Kidney glomerular epithelial cell (primary cell): ENCODE data around the gene CCSAP.
"Not testable (repeated sequence)": the region's sequence is repeated elsewhere in the genome, so short reads cannot be mapped to it uniquely, and the experiment has no call there.

Experiments
- DNase-seq: peaks from one replicate; lab custom pipeline; 2025; lab: John Stamatoyannopoulos, UW

Gene CCSAP

DNA sequence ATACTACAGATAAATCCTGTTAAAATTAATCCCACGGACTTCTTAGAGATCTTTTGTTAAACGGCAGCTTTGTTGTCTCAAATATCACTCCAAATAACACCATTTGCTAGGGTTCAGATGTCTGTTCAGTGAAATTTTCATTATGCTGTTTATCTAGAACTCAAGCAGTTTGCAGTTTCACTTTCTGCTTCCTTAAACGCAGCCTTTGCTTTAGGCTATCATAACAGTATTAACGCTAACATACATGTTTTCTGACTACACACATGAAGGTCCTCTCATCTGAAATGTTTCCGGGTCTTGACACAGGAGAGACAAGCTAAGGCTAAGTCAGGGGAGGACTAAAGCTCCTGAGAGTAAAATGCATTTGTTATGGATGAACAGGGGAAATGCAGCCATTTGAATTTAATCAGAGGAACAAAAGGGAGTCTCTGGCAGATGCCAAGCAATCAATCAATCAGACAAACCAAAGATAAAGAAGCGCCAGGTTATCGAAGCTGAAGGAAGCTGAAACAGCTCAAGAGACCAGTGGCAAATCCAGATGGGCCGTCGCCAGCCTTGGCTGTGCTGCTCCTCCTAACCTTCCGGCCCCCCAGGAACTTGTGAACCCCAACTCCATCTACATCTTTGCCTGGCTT, 16.9 kb downstream of the CCSAP start:
- DNase-seq, result no peak

GRCh38 chr1:229325401-229325800, 17.4 kb downstream of the CCSAP start:
- no peak for DNase-seq

- DNase-seq, result no peak
Measured at GRCh38 chr1:229323885-229324553, 18.8 kb downstream of the CCSAP start.

DNA sequence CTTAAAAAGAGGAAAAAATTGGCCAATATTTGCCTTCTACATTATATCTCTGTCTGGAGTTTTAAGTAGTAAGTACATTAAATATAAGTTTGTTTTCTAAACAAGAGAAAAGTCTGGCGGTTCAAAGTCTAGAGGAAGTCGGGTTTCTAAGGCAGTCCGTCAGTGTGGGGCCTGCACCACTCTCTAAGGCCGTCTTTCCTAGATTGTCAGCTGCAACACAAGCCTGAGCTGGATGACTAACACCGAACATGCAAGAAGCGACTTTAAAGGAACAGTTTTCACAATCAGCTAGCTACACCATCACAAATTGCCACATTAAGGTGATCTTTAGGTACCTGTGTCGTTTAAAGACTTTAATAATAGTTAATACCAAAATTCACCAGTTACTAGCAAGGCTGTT, 19.6 kb downstream of the CCSAP start:
- DNase-seq, result no peak

- DNase-seq, result no peak
Measured at GRCh38 chr1:229319487-229319886, 23.4 kb downstream of the CCSAP start.

- no peak for DNase-seq
Measured at GRCh38 chr1:229318056-229318455, 24.8 kb downstream of the CCSAP start.

DNA sequence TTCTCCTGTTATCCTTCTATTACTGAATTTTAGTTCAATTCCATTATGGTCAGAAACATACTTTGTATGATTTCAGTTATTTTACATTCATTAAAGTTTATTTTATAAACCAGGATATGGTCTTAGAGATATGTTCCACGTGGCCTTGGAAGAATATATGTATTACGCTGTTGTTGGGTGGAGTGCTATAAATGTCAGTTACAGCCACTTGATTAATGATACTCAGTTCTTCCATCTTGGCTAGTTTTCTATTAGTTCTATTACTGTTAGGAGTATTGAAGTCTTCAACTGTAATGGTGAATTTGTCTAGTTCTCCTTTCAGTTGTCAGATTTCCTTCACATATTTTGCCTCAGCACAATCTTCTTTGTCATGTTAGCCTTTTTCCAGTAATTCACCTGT, 26.7 kb downstream of the CCSAP start:
- DNase-seq, result no peak

DNA sequence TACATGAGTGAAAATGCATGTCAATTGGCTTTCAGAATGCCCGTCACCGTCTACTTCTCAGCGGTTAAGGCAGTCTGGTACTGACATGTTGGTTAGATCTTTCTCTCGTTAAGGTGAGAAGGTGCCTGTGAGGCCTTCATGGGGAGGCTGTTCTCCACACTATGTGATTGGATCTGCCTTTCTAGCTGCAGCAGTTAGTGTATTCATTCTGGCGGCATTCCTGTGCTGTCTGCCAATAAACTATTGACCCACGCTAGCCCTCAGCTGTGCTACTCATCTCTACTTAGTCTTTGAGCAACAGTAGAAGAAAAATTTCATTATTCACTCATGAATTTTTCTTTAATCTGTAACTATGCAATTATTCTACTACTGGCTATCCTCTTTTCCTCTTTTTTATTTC, 32.0 kb downstream of the CCSAP start:
- peak; percentile 37 for DNase-seq

- no peak for DNase-seq
Measured at GRCh38 chr1:229309684-229310083, 33.2 kb downstream of the CCSAP start.

GRCh38 chr1:229309074-229309473, 33.8 kb downstream of the CCSAP start:
- DNase-seq, result no peak

DNA sequence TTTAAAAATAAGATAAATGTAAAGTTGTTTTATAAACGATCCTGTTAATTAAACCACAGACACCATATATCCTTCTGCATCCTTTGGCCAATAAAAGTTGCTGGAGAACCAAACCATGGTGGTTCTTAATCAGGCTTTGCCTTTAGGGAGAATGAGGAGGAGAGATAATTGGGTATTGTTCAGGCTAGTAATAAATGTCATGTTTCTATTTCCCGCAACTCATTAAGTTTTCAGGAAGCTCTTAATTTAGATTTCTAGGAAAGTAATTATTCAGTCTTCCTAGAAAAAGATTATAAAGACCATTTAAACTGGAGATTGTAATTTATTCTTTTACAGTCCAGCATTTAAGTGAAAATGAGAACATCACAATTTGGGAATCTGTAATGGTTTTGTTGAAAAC, 37.5 kb downstream of the CCSAP start:
- DNase-seq, result no peak

DNA sequence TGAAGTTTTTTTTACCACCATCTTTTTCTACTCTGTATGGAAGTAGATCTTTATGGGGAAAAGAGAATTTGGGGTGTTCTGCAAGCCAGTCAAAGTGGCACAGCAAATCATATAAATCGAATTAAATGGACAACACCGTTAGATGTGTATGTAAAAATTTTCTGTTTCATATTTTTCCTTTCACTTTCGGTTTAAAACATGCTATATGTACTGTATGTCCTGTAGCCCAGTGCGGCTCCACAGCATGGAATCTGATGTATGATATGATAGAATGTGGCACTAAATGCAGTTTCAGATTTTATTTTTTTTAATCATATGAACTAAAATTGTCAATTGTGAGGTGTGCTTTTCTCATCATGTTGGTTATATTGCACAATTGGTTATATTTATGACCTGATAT, 39.0 kb downstream of the CCSAP start:
- no peak for DNase-seq

- no peak for DNase-seq
Measured at GRCh38 chr1:229302740-229303139, 40.1 kb downstream of the CCSAP start.

DNA sequence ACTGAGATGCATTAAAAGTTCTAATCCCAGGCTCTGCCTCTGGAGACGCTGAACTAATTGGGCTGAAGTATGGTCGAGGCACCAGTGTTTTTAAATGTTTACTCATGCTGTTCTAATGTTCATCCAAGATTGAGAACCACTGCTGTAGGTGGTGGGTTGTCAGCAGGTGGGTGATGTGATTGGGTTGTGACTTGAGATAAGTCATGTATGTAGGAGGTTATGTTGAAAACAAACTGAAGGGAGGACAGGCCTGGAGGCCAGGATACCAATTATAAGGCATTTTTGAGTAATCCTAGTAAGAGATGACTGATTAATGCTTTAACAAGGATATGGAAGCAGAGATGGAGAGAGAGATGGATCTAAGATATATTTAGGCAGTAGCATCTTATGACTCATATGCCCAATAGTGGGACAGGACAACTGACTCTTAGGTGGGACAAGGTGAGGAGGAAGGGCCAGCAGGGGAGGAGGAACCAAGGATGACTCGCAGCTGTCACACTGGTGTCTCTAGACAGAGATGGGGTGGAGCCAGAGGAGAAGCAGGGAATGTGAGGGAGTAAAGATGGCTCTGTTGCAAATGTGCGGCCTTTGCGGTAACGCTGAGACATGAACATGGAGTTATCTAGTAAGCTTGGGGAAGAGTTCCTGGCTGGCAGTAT, 42.6 kb downstream of the CCSAP start:
- DNase-seq, result no peak

- DNase-seq, result no peak
Measured at GRCh38 chr1:229298887-229299503, 43.9 kb downstream of the CCSAP start.

- no peak for DNase-seq
Measured at GRCh38 chr1:229298420-229298819, 44.4 kb downstream of the CCSAP start.

- DNase-seq, result no peak
Measured at GRCh38 chr1:229297746-229298145, 45.1 kb downstream of the CCSAP start.

GRCh38 chr1:229296541-229296941, 46.3 kb downstream of the CCSAP start:
- no peak for DNase-seq

- DNase-seq, result no peak
Measured at GRCh38 chr1:229295745-229296144, 47.1 kb downstream of the CCSAP start.

GRCh38 chr1:229293528-229294204, 49.2 kb downstream of the CCSAP start:
- DNase-seq, result no peak

- DNase-seq, result not testable (repeated sequence)
Measured at GRCh38 chr1:229291686-229292085, 51.2 kb downstream of the CCSAP start.

DNA sequence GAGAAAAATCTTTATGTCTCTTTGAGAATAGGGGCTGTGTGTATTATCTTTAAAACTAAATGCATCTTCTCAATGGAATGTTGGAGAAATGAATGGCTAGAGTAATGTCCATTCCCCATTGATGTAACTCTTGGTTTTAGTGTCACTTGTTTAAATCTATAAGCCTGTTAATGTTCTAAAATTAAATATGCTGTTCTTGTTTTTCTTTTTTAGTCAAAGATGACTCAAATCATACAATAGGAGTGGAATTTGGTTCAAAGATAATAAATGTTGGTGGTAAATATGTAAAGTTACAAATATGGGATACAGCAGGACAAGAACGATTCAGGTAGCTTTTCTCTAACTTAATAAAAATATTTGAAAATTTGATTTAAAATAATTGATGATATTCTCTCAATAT, 54.3 kb downstream of the CCSAP start:
- no peak for DNase-seq
